SK-N-SH treated with all-trans-retinoic acid at 6 μM for 48 hours (cell line): ENCODE measurements around the gene CYTL1.

ENCODE experiments used
- ARNTL ChIP-seq: fragments of 450-650 bp; formaldehyde crosslinking; IDR thresholded peaks from 2 replicates; pipeline ENCODE4 v1.5.0; 2020; ENCODE audit warnings: low read depth, mild to moderate bottlenecking, moderate library complexity, borderline replicate concordance
- OSR1 ChIP-seq: fragments of 250-450 bp; sonication (Bioruptor Pico); IDR thresholded peaks from 2 replicates; pipeline ENCODE4 v1.8.0; 2022; ENCODE audit warnings: moderate library complexity, mild to moderate bottlenecking, inconsistent platforms
- RARB ChIP-seq: fragments of 250-450 bp; sonication (Bioruptor Pico); IDR thresholded peaks from 2 replicates; pipeline ENCODE4 v1.8.0; 2021; ENCODE audit warnings: mild to moderate bottlenecking, moderate library complexity
- TCF4 ChIP-seq: fragments of 250-450 bp; sonication (Bioruptor Pico); IDR thresholded peaks from 2 replicates; pipeline ENCODE4 v1.8.0; 2021; ENCODE audit warnings: mild to moderate bottlenecking, moderate library complexity, borderline replicate concordance

DNA sequence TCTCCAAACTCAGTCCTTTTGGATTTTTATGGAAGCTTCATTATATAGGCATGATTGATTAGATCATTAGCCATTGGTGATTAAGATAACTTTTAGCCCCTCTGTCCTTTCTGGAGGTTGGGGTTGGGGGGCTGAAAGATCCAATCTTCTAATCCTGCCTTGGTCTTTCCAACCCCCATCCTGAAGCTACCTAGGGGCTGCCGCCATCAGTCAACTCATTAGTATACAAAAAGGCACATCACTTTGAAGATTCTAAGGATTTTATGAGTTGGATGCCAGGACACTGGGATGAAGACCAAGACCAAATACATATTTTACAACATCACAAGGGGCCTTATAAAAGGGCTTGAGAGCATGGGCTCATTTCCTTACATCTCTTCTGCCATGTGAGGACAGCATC lies 47.5 kb downstream of the CYTL1 start:
- no peak for TF ChIP-seq ARNTL (CRISPR knock-in tag)
- TF ChIP-seq OSR1 (CRISPR knock-in tag): no peak
- TF ChIP-seq RARB: no peak
- no peak for TF ChIP-seq TCF4 (CRISPR knock-in tag)
